Measurements from ENCODE around the gene IL1RAPL2. TPM values are rescaled to one million over a fixed set of nuclear protein-coding genes. Genes with fewer than 3 reads are reported as not detected.

Gene IL1RAPL2
- total and polyA plus RNA-seq, 2 of the 4 experiments (the other 2 are of a cell fraction) = 0.03 TPM; not detected in 1

DNA sequence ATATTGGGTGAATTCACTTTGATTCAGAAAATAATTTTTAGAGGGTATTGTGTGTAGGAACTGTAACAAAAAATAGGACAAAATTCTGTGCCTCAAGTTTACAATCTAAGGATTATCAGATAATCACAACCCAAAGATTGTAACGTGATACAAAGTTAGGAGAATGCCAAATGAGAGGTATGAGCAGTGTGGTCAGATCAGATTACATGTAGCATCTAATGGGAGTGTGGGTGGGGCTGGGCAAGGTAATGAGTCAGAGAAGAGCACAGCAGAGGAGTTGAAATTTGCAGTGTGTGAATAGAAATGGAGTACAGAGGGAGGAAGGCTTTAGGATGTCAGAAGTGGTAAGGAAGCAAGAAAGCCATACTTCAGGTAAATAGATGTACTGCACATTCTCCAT, 757.9 kb downstream of the IL1RAPL2 start:
- Histone ChIP-seq H3K27ac (ENCODE audit: insufficient read depth, low read length) (no peak overlapping the region), H3K4ac (ENCODE audit: low read depth, low read length) (no peak overlapping the region), H3K9me3 (ENCODE audit: control insufficient read depth, insufficient read depth, low read length) (no peaks in the 10 kb centered on the region), H2AFZ (replicated peaks; ENCODE audit: low read length, poor library complexity) (no peak overlapping the region), H2BK15ac (ENCODE audit: low read depth, low read length) (no peak overlapping the region), H3K18ac (ENCODE audit: low read depth, low read length) (no peak overlapping the region), H3K4me1 (ENCODE audit: control insufficient read depth, insufficient read depth, low read length) (no peaks in the 10 kb centered on the region), H4K91ac (ENCODE audit: insufficient read depth, low read depth, low read length) (no peak overlapping the region), H2BK5ac (ENCODE audit: low read depth, low read length, poor library complexity, severe bottlenecking) (no peak overlapping the region), H4K20me1 (ENCODE audit: insufficient read depth, low read length) (no peaks in the 10 kb centered on the region), H3K23ac (ENCODE audit: low read depth, low read length) (no peak overlapping the region), H3K27me3 (ENCODE audit: control insufficient read depth, insufficient read depth, low read length) (peaks cover 2% of the 10 kb centered on the region; the same call in 1 of the 2 replicates), H3K4me2 (ENCODE audit: low read depth, low read length) (no peak overlapping the region), H2BK120ac (ENCODE audit: low read depth, low read length) (no peak overlapping the region), H4K5ac (ENCODE audit: low read depth, low read length) (no peak overlapping the region), H3K79me1 (ENCODE audit: low read depth in 1 of 2, low read length in 2 of 2) (no peaks in the 10 kb centered on the region), H3K9ac (ENCODE audit: low read depth, low read length) (no peak overlapping the region), H4K8ac (ENCODE audit: low read depth in 2 of 2, low read length in 2 of 2) (no peak overlapping the region), H3K14ac (replicated peaks; ENCODE audit: low read depth, low read length) (no peak overlapping the region), H3K56ac (ENCODE audit: extremely low read depth, insufficient read depth, low read length) (no peak overlapping the region), H2AK5ac (ENCODE audit: low read depth, low read length) (no peak overlapping the region), H3K36me3 (ENCODE audit: control insufficient read depth, insufficient read depth, low read length) (no peaks in the 10 kb centered on the region), H3K9me1 (ENCODE audit: insufficient read depth, low read length) (no peaks in the 10 kb centered on the region), H2BK20ac (ENCODE audit: low read depth, low read length) (no peak overlapping the region), H3K4me3 (ENCODE audit: insufficient read depth, low read depth, low read length) (no peak overlapping the region), H2AK9ac (replicated peaks; ENCODE audit: low read depth, low read length, poor library complexity) (no peak overlapping the region)
- dilution Hi-C loops (cut with HindIII; ENCODE audit: low sequenced_read_pairs, unreplicated experiment) = no loop called here
- intact Hi-C loops (cut with micrococcal nuclease) = no loop called here
- POLR2A ChIA-PET (ENCODE audit: unreplicated experiment) = no interaction called here
- no TSS peak for BruUV-seq (replicated peaks)
- in situ Hi-C loops (cut with MboI; ENCODE audit: low sequenced_read_pairs) = no loop called here
- ATAC-seq (ENCODE audit: low read depth) = no peak
- TF ChIP-seq RFX5 (IDR thresholded peaks at IDR 0.05; ENCODE audit: low read depth, low read length) (no peak), FOS (IDR thresholded peaks at IDR 0.05; ENCODE audit: low read depth, low read length) (no peak), CEBPB (IDR thresholded peaks at IDR 0.05; ENCODE audit: low read depth, low read length) (no peak), CHD1 (IDR thresholded peaks at IDR 0.05; ENCODE audit: low read depth, low read length) (no peak), RAD21 (IDR thresholded peaks at IDR 0.05; ENCODE audit: low read length) (no peak), BHLHE40 (IDR thresholded peaks at IDR 0.05; ENCODE audit: low read depth, low read length) (no peak), MAZ (IDR thresholded peaks at IDR 0.05; ENCODE audit: borderline replicate concordance, low read depth, low read length) (no peak), RCOR1 (IDR thresholded peaks at IDR 0.05; ENCODE audit: insufficient replicate concordance, low read length) (no peak), POLR2A (IDR thresholded peaks at IDR 0.05; ENCODE audit: low read depth, low read length) (no peak), MXI1 (IDR thresholded peaks at IDR 0.05; ENCODE audit: borderline replicate concordance, low read depth, low read length) (no peak), SMC3 (IDR thresholded peaks at IDR 0.05; ENCODE audit: low read depth, low read length) (no peak), NFE2L2 (IDR thresholded peaks at IDR 0.05; ENCODE audit: low read depth, low read length) (no peak), MAFK (IDR thresholded peaks at IDR 0.05; ENCODE audit: low read depth, low read length) (no peak)
- TF ChIP-seq, protein P1, sequence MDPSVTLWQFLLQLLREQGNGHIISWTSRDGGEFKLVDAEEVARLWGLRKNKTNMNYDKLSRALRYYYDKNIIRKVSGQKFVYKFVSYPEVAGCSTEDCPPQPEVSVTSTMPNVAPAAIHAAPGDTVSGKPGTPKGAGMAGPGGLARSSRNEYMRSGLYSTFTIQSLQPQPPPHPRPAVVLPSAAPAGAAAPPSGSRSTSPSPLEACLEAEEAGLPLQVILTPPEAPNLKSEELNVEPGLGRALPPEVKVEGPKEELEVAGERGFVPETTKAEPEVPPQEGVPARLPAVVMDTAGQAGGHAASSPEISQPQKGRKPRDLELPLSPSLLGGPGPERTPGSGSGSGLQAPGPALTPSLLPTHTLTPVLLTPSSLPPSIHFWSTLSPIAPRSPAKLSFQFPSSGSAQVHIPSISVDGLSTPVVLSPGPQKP (IDR thresholded peaks at IDR 0.05; ENCODE audit: borderline replicate concordance, low read depth, low read length) = no peak
- TF ChIP-seq, protein P2, sequence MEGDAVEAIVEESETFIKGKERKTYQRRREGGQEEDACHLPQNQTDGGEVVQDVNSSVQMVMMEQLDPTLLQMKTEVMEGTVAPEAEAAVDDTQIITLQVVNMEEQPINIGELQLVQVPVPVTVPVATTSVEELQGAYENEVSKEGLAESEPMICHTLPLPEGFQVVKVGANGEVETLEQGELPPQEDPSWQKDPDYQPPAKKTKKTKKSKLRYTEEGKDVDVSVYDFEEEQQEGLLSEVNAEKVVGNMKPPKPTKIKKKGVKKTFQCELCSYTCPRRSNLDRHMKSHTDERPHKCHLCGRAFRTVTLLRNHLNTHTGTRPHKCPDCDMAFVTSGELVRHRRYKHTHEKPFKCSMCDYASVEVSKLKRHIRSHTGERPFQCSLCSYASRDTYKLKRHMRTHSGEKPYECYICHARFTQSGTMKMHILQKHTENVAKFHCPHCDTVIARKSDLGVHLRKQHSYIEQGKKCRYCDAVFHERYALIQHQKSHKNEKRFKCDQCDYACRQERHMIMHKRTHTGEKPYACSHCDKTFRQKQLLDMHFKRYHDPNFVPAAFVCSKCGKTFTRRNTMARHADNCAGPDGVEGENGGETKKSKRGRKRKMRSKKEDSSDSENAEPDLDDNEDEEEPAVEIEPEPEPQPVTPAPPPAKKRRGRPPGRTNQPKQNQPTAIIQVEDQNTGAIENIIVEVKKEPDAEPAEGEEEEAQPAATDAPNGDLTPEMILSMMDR (conservative IDR thresholded peaks at IDR 0.05; ENCODE audit: low read depth, low read length) = no peak
- TF ChIP-seq, protein P3, sequence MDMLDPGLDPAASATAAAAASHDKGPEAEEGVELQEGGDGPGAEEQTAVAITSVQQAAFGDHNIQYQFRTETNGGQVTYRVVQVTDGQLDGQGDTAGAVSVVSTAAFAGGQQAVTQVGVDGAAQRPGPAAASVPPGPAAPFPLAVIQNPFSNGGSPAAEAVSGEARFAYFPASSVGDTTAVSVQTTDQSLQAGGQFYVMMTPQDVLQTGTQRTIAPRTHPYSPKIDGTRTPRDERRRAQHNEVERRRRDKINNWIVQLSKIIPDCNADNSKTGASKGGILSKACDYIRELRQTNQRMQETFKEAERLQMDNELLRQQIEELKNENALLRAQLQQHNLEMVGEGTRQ (IDR thresholded peaks at IDR 0.05; ENCODE audit: low read depth, low read length) = no peak
- DNase-seq = peak; percentile 40
- CTCF ChIA-PET = no interaction called here
- WGBS, 2 experiments (ENCODE audit: extremely low coverage in 2 of 2, insufficient read length in 1 of 2) = no CpG with 5 or more reads among the region's 1 CpG
